NCI-H748 (cell line): Measurements from ENCODE around the gene SHFL.
A peak's percentile ranks its signal among the peaks of the same experiment; 100 is the strongest.

Source experiments
- DNase-seq: peaks from one replicate; lab custom pipeline; 2025; ENCODE audit not compliant: unreplicated experiment; lab: John Stamatoyannopoulos, UW

The SHFL gene

DNA sequence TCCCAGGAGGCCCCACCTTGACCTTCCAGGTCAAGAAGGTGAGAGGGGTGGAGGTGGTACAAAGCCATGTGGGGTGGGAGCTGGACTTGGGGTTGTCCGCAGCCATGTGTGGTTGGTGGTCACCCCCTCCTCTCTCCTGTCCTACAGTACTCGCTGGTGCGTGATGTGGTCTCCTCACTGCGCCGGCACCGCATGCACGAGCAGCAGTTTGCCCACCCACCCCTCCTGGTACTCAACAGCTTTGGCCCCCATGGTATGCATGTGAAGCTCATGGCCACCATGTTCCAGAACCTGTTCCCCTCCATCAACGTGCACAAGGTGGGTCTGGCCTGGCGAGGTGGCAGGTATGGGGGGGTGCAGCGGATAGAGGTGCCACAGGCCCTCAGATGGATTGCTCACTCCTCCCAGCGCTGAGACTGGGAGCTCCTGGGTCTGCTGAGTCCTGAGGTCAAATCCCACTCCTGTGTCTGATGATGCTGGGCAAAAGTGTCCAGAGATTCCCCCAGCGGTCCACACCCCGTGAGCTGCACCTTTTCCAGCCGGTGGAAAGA lies 21.8 kb downstream of the SHFL start:
- DNase-seq, result no peak

DNA sequence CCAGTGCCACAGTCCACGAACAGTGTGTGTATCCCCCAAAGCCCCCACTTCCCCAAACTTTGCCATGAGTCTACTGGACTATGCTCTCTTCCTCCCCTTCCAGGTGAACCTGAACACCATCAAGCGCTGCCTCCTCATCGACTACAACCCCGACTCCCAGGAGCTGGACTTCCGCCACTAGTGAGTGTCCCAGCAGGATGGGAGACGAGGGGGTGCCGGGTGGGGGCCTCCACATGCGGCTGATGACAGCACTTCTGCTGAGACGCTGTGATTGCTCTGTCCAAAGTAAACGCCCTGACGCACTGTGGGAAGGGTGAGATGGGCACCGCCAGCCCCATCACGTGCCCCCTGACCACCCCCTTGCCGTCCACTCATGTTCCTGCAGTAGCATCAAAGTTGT lies 23.4 kb downstream of the SHFL start:
- DNase-seq, result no peak

DNA sequence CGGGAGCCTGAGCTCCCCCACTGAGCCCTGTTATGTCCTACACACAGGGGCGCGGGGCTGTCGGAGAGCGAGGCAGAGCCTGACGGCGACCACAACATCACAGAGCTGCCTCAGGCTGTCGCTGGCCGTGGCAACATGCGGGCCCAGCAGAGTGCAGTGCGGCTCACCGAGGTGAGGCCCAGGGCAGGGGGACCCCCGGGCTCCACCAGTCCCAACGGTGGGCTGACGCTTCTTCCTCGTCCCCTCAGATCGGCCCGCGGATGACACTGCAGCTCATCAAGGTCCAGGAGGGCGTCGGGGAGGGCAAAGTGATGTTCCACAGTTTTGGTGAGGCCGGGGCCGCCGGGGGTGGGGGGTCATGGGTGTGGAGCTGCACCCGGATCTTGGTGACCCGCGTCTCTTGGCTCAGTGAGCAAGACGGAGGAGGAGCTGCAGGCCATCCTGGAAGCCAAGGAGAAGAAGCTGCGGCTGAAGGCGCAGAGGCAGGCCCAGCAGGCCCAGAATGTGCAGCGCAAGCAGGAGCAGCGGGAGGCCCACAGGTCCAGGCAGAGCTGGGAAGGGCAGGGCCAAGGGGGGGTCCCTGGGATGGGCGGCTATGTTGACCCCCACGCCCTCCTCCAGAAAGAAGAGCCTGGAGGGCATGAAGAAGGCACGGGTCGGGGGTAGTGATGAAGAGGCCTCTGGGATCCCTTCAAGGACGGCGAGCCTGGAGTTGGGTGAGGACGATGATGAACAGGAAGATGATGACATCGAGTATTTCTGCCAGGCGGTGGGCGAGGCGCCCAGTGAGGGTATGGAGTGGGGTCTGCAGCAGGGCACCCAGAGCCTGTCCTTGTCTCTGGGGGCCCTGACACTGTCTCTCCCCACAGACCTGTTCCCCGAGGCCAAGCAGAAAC lies 24.2 kb downstream of the SHFL start:
- DNase-seq, result no peak

DNA sequence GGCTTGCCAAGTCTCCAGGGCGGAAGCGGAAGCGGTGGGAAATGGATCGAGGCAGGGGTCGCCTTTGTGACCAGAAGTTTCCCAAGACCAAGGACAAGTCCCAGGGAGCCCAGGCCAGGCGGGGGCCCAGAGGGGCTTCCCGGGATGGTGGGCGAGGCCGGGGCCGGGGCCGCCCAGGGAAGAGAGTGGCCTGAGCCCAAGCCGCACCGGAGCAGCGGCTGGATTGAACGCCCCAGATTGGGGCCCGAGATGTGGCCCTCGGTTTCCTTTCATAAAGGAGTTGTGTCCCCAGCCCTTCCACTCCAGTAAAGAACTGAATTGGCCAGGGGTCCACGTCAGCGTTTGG lies 24.8 kb downstream of the SHFL start:
- DNase-seq, result no peak

DNA sequence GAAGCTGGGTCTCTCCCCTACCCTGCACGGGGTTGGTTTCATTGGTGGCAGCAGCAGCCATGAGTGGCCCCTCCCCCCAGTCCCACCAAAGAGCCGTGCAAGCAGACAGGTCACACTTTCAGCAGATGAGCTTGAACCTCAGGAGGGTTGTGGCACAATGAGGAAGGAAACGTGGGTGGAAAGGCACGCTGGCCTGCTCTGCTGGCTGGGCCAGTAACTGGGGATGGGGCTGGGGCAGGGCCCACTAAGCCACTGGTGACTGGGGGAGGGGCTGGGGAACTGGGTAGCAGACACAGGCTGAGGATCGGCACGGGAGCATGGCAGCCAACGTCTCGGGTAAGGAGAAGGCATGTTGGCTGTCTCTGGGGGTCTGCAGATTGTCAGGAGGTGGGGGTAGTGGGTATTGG lies 25.3 kb downstream of the SHFL start, which contains the start of gene P2RY11:
TSS of gene P2RY11 (plus strand) at position 289 of the 407 bp plus-strand sequence. CDS start at position 318, 29 bp downstream.
- no peak for DNase-seq

DNA sequence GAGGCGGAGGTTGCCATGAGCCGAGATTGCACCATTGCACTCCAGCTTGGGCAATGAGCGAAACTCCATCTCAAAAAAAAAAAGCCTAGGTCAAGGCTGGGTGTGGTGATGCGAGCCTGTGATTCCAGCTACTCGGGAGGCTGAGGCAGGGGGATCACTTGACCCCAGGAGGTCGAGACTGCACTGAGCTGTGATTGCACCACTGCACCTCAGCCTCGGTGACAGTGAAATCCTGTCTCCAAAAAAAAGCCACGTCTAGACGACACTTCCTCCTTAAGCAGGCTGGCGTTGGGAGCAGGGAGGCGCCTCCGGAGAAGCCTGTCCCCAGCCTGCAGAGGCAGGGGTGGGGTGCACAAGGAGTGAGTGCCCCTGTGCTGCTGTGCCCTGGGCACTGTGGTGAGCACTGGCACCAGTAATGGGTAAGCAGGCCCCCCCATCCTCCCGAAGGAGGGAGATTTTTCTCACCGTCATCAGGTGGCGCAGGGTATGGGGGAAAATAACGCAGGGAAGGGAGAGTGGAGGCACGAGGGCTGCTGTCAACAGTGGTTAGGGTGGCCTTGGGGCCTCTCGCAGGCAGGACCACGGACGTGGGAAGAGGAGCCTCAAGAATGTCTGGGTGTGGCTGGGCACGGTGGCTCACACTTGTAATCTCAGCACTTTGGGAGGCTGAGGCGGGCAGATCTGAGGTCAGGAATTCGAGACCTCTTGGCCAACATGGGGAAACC lies 26.1 kb downstream of the SHFL start:
- DNase-seq, result no peak

DNA sequence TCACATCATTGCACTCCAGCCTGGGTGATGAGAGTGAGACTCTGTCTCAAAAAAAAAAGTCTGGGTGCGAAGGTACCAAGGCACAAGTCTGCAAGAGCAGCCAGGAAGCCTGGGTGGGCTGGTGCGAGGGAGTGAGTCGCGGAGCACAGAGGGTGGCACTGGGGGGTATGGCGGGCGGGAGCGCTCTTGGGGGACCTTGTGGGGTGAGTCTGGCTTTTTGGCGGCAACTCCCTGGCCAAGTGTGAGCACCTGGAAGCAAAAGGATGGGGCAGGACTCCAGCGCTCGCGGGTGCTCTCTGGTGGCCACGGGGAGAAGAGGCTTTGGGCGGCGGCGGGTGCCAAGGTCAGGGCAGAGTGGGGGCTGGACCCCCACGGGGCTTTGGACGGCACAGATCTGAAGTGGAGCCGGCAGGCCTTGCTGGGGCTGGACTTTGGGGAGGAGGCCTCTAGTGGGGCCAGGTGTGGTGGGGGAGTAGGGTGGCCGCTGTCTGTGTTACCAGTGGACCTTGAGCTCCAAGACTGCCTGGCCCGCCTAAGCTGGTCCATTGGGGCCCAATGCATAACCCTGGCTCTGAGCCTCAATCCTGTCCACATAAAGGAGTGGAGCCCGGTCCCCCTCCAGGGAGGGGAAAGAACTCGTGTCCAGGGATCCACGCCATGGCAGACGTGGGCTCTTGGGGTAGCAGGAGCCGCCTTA lies 26.9 kb downstream of the SHFL start:
- peak; percentile 32 for DNase-seq

DNA sequence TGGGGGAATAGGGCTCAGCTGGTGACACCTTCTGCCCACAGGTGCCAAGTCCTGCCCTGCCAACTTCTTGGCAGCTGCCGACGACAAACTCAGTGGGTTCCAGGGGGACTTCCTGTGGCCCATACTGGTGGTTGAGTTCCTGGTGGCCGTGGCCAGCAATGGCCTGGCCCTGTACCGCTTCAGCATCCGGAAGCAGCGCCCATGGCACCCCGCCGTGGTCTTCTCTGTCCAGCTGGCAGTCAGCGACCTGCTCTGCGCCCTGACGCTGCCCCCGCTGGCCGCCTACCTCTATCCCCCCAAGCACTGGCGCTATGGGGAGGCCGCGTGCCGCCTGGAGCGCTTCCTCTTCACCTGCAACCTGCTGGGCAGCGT lies 27.5 kb downstream of the SHFL start:
- no peak for DNase-seq

DNA sequence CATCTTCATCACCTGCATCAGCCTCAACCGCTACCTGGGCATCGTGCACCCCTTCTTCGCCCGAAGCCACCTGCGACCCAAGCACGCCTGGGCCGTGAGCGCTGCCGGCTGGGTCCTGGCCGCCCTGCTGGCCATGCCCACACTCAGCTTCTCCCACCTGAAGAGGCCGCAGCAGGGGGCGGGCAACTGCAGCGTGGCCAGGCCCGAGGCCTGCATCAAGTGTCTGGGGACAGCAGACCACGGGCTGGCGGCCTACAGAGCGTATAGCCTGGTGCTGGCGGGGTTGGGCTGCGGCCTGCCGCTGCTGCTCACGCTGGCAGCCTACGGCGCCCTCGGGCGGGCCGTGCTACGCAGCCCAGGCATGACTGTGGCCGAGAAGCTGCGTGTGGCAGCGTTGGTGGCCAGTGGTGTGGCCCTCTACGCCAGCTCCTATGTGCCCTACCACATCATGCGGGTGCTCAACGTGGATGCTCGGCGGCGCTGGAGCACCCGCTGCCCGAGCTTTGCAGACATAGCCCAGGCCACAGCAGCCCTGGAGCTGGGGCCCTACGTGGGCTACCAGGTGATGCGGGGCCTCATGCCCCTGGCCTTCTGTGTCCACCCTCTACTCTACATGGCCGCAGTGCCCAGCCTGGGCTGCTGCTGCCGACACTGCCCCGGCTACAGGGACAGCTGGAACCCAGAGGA lies 28.0 kb downstream of the SHFL start:
- DNase-seq, result peak; percentile 21

DNA sequence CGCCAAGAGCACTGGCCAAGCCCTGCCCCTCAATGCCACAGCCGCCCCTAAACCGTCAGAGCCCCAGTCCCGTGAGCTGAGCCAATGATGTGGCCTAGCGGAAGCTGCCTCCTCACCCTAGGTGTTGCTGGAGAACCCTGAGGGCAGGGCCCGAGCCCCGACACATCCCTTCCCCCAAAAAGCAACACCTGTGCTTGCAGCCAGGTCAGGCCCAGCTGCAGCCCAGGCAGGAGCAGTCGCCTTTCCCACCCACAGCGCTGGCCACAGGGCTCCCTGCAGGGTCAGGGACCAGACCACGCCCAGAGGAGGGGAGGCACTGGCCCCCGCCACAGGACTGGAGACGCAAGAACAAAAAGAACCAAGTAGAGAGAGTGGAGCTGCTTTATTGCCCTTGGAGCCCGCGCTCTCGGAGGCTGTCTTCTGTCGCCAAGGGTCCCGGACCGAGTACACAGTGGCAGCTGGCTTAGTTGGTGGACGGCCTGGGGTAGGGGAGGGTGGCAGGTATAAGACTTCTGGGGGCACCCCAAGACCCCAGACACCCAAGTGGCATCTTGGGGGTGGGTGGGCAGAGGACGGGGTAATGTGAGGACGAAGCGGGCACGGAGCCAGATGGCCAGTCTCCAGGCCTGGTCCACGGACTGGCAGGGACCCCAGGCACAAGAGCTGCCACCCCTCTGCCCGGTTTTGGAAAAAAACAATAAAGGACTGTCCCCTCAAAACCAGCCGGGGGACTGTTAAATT lies 28.7 kb downstream of the SHFL start:
- no peak for DNase-seq

DNA sequence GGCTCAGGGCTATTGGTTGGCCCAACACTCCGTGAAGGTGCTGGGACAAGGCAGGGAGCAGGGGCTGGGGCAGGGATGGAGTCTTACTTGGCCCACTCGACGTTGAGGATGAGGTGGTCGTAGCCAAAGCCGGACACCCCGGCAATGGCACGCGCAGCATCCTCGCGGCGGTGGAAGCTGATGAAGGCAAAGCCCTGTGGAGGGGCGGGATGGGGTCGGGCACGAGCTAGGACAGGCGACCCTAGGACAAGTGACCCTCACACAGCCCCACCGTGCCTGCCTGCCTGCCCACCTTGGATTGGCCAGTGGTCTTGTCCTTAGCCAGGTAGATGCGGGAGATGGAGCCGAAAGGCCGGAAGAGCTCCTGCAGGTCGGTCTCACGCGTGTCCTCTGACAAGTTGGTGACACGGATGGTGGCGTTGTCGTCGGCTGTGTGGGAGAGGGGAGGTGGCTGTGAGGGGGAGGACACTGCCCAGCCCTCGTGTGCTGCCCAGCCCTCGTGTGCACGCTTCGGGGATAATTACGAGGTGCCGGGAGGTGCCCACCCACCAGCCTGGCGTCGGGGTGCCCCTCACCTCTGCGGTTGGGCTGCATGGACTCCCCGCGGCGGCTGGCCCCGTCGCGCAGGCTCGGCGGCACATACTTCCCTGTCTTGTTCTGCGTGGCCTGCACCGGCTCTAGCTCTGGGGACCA lies 29.4 kb downstream of the SHFL start:
- no peak for DNase-seq

DNA sequence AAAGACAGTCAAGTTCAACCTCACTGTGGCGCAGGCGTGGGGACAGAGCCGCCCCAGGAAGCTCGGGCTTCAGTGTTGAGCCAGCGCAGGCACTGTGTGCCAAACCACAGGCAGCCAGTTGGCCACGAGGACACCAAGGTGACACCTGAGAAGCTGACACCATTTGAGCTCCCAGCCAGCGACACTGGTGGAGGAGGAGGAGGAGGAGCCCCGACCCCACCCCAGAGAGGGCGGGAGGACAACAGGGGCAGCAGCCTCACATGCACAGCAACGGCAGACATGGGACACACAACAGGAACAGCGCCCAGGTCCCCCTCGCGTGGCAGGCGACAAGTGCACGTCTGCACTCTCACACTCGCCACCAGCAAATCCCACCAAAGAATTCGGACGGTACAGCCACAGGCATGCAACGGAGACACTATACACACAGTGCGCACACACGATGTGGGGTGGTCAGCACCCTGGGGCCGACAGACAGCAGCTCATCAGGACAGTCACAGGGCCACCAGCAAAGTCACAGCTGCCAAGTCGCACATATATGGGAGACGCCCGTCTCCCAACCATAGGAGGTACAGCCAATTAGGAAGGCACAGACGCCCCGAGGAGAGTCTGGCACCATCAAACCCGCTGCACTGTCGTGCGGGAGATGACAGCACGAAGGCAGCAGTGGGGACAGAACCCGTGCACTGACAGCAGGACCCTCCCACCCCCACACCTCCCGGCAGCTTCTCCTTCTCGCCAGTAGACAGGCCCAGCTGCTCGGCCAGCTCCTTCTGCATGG lies 30.2 kb downstream of the SHFL start:
- no peak for DNase-seq

DNA sequence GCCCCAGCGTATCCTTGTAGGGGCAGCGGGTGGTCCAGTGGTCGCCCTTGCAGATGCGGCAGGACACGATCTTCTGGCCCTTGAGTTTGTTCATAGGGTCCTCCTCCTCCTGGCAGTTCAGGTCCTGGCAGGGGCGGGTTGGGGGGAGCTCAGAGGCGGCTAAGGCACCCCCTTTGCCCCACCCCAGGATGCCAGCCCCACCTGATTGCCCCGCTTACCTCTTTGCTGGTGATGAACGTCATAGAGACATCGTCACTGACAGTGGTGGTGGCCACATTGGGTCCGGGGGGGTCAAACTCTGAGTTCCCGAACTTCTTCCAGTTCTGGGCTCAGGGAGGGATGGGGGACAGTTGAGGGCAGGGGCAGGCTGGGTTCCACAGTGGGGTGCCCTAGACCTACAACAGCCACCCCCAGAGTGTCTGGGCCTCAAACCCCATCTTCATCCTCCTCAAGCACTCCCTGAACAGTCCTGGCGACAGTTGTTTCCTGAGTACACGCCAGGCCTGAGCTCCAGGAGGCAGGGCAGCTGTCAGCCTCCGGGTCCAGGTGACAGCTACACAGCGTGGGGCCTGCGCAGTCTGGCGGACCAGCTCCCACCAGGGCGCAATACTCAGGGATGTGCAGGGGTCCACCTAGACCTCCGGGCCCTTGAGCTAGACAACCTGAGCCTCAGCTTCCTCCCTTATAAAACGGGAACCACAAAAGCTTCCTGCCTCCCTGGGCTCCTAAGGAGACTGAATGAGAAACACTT lies 30.9 kb downstream of the SHFL start:
- no peak for DNase-seq

DNA sequence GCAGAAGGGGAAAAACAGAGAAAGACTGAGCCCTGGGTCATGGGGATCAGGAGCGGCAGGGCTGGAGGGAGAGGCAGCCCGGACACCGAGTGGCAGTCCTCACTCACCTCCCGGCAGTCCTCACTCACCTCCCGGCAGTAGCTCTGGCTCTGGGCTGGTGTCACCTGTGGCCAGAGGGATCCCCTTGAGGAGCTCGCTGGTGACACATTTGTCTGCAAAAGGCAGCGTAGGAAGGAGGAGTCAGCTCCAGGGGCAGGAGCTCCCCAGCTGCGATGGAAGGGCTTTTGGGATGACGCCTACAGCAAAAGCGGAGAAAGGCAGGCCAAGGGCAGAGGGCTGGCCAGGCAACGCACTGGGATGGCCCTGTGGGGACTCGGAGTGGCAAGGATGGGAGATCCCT lies 32.8 kb downstream of the SHFL start:
- no peak for DNase-seq

DNA sequence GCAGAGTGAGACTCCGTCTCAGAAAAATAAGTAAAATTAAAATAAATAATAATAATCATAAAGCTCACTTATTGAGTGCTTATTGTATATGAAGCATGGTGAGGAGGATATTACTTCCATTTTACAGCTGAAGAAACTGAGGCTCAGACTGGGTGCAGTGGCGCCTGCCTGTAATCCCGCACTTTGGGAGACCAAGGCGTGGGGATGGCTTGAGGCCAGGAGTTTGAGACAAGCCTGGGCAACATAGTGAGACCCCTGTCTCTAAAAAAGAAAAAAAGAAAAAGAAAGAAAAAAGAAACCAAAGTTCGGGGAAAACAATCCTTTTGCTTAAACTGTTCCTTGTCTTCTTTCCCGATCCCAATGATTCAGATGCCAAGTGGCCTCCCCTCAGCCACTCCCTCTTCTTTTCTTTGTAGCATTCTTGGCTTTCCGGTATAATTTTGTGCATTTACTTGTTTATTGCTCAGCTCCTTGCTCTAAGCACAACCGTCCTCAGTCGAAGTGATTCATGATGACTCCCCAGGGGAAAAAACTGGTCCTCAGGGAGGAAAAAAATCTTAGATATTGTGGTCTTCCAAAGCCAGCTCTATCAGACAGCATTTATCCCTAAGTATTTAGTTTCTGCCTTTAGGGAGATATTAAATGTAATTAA lies 34.5 kb downstream of the SHFL start:
- no peak for DNase-seq

DNA sequence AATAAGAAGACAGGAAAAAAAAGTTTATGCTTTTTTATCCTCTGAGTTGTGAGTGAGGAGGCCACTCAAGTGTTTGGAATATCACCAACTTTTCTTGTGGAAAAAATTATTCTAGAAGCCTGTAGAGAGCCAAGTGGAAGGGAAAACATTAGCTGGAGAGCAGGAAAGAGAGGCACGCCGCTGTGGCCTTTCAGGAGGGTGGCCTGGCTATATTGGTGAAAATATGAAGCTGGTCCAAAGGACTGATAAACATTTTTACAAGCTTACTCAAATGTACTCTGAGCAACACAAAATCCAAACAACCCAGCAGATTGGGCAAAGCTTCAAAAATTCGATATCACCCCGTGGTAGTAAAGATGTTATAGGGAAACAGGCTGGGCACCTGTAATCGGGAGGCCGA lies 35.9 kb downstream of the SHFL start:
- DNase-seq, result no peak

DNA sequence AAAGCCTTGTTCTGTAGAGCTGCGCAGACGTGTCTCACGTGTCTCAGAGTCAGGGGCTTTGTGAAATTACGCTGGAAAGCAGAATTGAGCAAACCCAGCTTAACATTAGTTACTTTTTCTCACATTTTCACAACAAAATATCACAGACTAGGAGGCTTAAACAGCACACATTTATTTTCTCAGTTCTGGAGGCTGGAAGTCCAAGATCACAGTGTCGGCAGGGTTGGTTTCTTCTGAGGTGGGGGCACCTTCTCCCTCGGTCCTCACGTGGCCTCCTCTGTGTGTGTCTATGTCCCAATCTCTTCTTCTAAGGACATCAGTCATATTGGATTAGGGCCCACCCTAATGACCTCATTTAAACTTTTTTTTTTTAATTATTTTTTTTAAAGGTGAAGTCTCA lies 38.3 kb downstream of the SHFL start:
- DNase-seq, result no peak

DNA sequence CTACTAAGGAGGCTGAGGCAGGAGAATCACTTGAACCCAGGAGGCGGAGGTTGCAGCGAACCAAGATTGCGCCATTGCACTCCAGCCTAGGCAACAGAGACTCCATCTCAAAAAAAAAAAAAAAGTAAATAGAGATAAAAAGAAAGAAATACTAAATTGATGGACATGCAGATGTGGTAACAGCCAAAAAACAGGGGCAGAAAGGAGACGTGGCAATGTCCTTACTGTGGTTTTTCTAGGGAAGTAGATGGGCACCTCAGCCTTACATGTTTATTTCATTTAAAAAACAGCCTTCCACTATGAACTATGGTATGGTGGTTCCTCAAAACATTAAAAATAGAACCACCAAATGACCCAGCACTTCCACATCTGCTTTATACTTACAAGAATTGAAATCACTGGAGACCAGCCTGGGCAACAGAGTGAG lies 40.1 kb downstream of the SHFL start:
- no peak for DNase-seq
